Activated gamma-delta T cell treated with Interleukin-2 at 50 U/mL for 16 hours (primary cell): ENCODE data around the gene SGCD.

Experiments
- DNase-seq: peaks from one replicate; pipeline ENCODE4 v3.0.0-alpha.2; 2020

The SGCD gene

GRCh38 chr5:156363861-156364260, 36.9 kb downstream of the SGCD start:
- no peak for DNase-seq

DNA sequence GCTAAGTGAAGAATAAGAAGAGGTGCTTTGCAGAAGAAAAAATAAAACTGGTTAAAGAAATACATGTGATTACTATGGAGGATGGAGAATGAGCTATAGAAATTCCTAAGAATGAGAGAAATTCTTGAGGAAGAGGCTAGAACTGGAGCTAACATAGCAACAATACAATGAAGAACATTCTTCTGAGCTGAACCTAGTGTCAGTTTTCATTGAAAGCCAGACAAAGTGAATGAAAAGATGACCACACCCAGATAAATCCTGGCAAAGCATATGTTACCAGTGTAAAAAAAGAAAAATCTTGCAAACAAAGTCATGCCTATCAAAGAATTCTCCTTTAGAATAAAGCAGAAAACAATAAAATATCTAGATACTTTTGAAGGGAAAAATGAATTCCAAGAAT, 39.6 kb downstream of the SGCD start:
- DNase-seq = no peak

- DNase-seq = no peak
Measured at GRCh38 chr5:156367597-156367996, 40.6 kb downstream of the SGCD start.

DNA sequence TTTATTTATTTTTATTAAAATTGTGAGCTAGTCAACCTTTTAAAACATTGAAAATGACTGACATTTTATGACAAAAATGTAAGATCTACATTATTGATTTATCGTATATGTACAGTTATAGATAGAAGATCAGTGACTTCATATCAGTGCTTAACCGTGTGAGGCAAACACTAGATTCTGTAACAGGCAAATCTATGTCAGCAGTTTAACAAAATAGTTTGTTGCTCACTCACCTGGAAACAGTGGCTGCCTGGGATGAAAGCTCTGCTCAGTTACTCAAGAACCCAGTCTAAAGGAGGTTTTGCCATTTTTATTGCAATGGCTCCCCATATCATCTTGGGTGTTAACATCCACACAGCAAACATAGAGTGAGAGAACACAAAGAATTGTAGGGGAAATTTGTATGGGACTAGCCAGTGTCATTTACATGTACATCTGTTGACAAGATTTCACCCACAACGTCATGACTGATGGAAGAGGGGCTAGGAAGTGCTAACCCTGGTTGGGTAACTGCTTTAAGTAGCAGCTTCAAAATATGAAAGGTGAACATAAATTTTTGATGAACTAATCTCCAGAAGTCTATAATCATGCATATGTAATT, 49.0 kb downstream of the SGCD start:
- DNase-seq = no peak

DNA sequence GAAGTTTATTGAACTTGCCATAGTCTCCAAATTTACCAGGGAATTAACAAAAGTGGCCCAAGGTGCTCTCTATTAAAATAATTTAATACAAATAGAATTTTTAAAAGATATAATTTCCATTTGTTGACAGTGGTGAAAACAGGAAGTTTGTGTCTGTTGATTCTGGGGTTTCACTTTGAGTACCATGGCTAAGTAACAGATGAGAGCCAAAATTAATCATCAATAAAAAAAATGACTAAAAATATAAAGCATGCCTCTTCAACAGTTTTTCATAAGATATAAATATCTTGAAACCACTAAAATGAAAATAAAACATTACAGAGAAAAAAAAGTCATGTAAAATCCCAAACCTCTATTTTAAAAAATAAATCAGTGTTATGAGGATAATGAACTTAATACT, 49.8 kb downstream of the SGCD start:
- no peak for DNase-seq

GRCh38 chr5:156378159-156378558, 51.2 kb downstream of the SGCD start:
- no peak for DNase-seq

DNA sequence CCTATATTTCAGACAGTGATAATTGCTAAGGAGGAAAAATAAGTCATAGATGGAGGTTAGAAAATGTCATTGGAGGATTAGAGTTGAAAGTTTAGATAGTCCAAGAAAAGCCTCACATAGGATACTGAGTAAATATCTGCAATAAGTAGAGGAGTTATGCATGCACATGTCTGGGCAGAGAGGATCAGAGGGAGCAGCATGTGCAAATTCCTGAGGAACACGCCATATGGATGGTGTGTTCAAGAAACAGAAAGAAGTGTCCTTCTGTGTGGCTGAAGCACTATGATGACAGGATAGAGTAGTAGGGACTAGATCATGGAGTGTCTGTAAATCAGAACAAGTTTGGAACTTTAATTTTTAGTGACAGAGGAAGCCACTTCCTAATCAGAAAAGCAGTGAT, 52.2 kb downstream of the SGCD start:
- no peak for DNase-seq

- DNase-seq = no peak
Measured at GRCh38 chr5:156380848-156381247, 53.9 kb downstream of the SGCD start.

DNA sequence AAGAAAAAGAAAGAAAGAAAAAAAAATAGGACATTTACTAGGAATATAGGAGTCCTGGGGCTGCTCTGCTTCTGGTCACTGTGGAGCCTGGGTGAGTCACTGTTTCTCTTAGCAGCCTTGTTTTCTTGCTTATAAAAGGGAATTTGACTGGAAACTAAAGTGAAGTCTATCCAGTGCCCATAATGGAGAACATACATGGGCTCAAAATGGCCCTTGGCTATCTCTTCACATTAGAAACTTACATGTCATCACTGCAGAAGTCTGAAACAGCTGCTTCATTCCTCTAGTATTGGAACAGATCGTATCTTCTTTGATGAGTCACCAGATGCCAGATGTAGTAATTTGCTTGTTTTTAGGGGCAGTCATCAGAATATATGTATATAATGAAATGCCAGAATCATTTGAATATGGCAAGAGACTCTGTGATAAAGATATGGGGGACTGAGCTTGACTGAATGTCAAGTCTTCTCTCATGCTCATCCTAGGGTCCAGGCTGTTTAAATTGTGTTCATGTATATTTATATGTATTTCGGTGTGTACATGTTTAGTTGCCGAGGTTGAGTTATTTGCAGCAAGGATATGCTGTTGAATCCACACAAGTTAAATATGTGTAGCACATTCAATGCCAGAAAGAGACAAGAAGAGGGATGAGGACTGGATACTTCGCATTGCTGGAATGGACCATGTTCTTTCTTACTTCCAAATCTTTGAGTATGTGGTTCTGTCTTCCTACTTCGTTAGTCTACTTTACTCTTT, 56.7 kb downstream of the SGCD start:
- no peak for DNase-seq

DNA sequence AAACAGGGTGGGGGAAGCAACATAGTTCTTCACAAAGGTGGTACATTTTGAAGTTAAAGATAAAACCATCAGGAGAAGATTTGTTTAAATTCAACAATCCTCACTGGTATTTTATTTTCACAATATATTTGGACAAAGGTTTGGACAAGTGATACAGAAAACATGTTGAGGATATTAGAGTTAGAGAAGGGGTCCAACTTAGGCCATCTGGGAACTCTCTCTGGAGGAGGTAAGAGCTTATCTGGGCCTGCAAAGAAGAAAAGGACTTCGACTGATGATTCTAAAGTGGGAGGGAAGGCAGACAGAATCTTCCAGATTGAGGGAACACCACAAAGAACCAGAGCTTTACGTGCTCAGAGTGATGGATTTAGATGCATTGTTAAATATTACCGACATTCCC, 58.5 kb downstream of the SGCD start:
- DNase-seq = no peak

- no peak for DNase-seq
Measured at GRCh38 chr5:156386976-156387375, 60.0 kb downstream of the SGCD start.

DNA sequence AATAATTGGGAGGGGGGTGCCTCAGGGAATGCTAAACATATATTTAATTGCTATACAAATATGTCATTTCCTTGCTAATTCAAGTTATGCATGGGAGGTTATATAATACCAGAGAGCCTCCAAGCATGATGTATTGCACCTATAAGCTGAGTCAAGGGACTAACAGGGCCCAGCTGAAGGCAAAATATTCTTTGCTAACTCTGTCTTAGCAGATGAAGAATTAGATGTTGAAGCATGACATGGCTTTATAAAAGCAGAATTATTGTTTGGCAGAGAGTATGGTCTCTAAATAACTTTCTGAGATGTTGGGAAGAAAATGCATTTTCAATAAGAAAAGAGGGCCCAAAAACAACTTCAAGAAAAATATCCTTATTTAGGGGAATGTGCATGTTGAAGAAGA, 60.4 kb downstream of the SGCD start:
- DNase-seq = no peak

DNA sequence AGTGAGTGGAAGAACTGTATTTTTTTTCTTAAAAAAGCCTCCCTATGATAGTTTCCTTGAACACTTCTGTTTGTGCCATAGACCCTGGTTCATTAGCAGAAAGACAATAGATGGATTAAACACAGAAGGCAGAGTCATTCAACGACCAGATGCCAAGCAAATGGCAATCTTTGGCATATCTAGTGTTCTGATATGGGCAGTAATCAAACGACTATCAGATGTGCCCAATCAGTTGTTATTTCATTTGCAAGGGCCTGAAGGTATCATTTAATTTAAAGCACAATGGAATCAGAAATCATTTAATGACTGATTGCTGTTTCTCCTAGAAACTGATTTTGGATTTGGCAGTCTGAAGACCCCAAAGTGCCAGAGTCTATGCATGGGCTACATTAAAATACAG, 61.3 kb downstream of the SGCD start:
- DNase-seq = no peak

- no peak for DNase-seq
Measured at GRCh38 chr5:156391139-156391538, 64.2 kb downstream of the SGCD start.

- DNase-seq = no peak
Measured at GRCh38 chr5:156393980-156394379, 67.0 kb downstream of the SGCD start.

DNA sequence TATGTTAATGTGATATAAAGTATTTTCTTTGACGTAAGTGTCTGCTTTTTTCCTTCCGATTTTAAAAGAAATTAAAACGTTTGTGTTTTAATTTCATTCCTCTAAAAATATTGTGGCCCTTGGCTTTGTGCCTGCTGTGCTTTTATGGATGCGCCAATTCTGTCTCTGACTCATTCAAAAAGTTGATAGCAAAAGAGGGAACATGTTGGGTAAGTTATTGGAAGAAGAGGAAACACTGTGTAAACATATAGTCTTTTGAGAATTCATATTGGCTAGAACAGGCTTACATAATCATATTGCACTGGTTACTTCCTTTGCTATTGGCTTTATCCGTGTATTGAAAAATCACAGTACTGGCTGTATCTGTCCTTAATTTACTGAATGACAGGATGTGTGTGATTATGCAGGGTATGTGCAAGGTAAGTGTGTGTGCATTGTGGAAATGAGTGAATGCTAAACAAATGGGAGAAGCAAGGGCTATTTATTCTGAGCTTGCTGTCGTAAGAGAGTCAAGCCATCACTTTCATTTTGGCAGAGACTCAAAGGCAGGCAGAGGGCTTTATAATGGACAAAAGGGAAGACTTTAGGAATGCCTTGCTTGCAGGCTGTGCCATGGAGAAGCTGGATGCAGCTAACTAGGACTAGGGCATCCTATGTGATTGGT, 67.8 kb downstream of the SGCD start:
- no peak for DNase-seq

- no peak for DNase-seq
Measured at GRCh38 chr5:156395306-156395675, 68.3 kb downstream of the SGCD start.

GRCh38 chr5:156396063-156396829, 69.3 kb downstream of the SGCD start:
- DNase-seq = no peak

DNA sequence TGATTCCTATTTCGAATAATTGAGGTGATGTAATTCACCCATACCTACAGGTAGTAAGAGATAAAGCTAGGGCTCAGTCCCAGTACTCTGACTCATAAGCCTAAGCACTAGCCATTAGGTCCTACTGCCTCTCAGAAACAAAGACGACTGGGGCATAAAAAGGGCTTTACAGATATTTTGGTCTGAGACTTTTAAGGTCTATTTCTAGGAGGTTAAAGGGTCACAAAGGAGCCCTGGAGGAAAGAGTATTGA, 69.8 kb downstream of the SGCD start:
- DNase-seq = no peak

GRCh38 chr5:156399323-156399722, 72.4 kb downstream of the SGCD start:
- DNase-seq = no peak

GRCh38 chr5:156400231-156400986, 73.4 kb downstream of the SGCD start:
- DNase-seq = no peak

DNA sequence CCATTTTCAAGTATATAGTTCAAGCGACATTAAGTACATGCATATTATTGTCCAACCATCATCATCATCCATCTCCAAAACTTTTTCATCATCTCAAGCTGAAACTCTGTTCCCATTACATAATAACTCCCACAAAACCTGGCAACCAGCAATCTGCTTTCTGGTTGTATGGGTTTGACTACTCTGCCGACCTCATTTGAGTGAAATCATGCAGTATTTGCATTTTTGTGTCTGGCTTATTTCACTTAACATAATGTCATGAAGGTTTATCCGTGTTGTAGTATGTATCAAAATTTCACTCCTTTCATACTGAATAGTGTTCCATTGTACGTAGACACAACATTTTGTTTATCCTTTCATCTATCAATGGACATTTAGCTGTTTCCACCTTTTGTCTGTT, 74.8 kb downstream of the SGCD start:
- no peak for DNase-seq

- no peak for DNase-seq
Measured at GRCh38 chr5:156402387-156402921, 75.5 kb downstream of the SGCD start.
